Smooth muscle cell (in vitro differentiated cells): ENCODE measurements around the gene OOSP3. TPM values are rescaled to one million over a fixed set of nuclear protein-coding genes. Genes with fewer than 3 reads are reported as not detected.
A peak's percentile ranks its signal among the peaks of the same experiment; 100 is the strongest.
"Not testable (repeated sequence)": the region's sequence is repeated elsewhere in the genome, so short reads cannot be mapped to it uniquely, and the experiment has no call there.

ENCODE experiments used
- DNase-seq: peaks from one replicate; lab custom pipeline; 2025; ENCODE audit not compliant: unreplicated experiment; lab: John Stamatoyannopoulos, UW
- H2AFZ ChIP-seq: fragments of 200-600 bp; sonication (generic); 2 replicates; pipeline ENCODE4 v1.6.0; 2016; ENCODE audit warnings: antibody characterized with exemption, low read depth, mild to moderate bottlenecking
- H3F3A ChIP-seq: fragments of 200-600 bp; sonication (generic); 2 replicates; pipeline ENCODE4 v1.6.0; 2017; ENCODE audit warnings: antibody characterized with exemption, low read depth
- H3K27ac ChIP-seq: fragments of 200-600 bp; sonication (generic); 2 replicates; pipeline ENCODE4 v1.5.1; 2016; ENCODE audit warnings: low read depth, mild to moderate bottlenecking
- H3K27me3 ChIP-seq: fragments of 200-600 bp; sonication (generic); 2 replicates; pipeline ENCODE4 v1.6.1; 2016; ENCODE audit warnings: low read depth, mild to moderate bottlenecking
- H3K36me3 ChIP-seq: fragments of 200-600 bp; sonication (generic); 2 replicates; pipeline ENCODE4 v1.5.1; 2016; ENCODE audit warnings: low read depth
- H3K4me1 ChIP-seq: fragments of 200-600 bp; sonication (generic); 2 replicates; pipeline ENCODE4 v1.5.1; 2016; ENCODE audit warnings: low read depth
- H3K4me2 ChIP-seq: fragments of 200-600 bp; sonication (generic); 2 replicates; pipeline ENCODE4 v1.6.0; 2016; ENCODE audit warnings: mild to moderate bottlenecking
- H3K4me3 ChIP-seq: fragments of 200-600 bp; sonication (generic); 2 replicates; pipeline ENCODE4 v1.5.1; 2016; ENCODE audit warnings: mild to moderate bottlenecking
- H3K79me2 ChIP-seq: fragments of 200-600 bp; sonication (generic); 2 replicates; pipeline ENCODE4 v1.6.0; 2016; ENCODE audit warnings: low read depth, mild to moderate bottlenecking
- H3K9ac ChIP-seq: fragments of 200-600 bp; sonication (generic); 2 replicates; pipeline ENCODE4 v1.6.0; 2016; ENCODE audit warnings: low read depth
- H3K9me3 ChIP-seq: fragments of 200-600 bp; sonication (generic); replicated peaks from 2 replicates; pipeline ENCODE4 v1.5.1; 2016; ENCODE audit warnings: low read depth
- H4K20me1 ChIP-seq: fragments of 200-600 bp; sonication (generic); 2 replicates; pipeline ENCODE4 v1.6.0; 2016; ENCODE audit warnings: low read depth
- CTCF ChIP-seq: fragments of 200-600 bp; sonication (generic); IDR thresholded peaks from 2 replicates; pipeline ENCODE4 v1.5.1; 2017; ENCODE audit warnings: borderline replicate concordance, mild to moderate bottlenecking, antibody characterized with exemption; ENCODE audit not compliant: insufficient read depth, poor library complexity, severe bottlenecking
- WGBS: methylation state at CpG from one replicate; pipeline ENCODE4 v1.1.7; 2016; ENCODE audit warnings: low lambda C conversion rate; 5-methylcytosine and 5-hydroxymethylcytosine counted together
- polyA plus RNA-seq: library from polyadenylated mRNA; unstranded; fragments of >200 nt; fragmentation: Nextera tagmentation; extraction: Ambion mirVana; gene quantifications from 2 replicates; pipeline ENCODE4 v1.2.1, GENCODE V29; 2016
- total RNA-seq: library from RNA; depleted of rRNA; stranded (reverse); fragments of >200 nt; gene quantifications from 2 replicates; pipeline ENCODE4 v1.2.3, GENCODE V29; 2014

The OOSP3 gene
- total and polyA plus RNA-seq, 2 experiments from 2014 or later = not detected

GRCh38 chr11:59899532-59899931 lies 20.9 kb downstream of the OOSP3 start:
- H3K9me3 ChIP-seq = no peaks in the 10 kb centered on the region
- H3F3A ChIP-seq = no peaks in the 10 kb centered on the region
- H4K20me1 ChIP-seq = no peaks in the 10 kb centered on the region
- no peak overlapping the region for H3K9ac ChIP-seq
- TF ChIP-seq CTCF = no peak
- no peaks in the 10 kb centered on the region for H3K79me2 ChIP-seq
- no peak overlapping the region for H3K4me2 ChIP-seq
- H2AFZ ChIP-seq = no peak overlapping the region
- WGBS = 73% methylated on average over 11 of the region's 11 CpGs
- no peak overlapping the region for H3K4me3 ChIP-seq
- DNase-seq = no peak
- H3K4me1 ChIP-seq = no peaks in the 10 kb centered on the region
- H3K36me3 ChIP-seq = no peaks in the 10 kb centered on the region
- H3K27me3 ChIP-seq = no peaks in the 10 kb centered on the region
- no peak overlapping the region for H3K27ac ChIP-seq

DNA sequence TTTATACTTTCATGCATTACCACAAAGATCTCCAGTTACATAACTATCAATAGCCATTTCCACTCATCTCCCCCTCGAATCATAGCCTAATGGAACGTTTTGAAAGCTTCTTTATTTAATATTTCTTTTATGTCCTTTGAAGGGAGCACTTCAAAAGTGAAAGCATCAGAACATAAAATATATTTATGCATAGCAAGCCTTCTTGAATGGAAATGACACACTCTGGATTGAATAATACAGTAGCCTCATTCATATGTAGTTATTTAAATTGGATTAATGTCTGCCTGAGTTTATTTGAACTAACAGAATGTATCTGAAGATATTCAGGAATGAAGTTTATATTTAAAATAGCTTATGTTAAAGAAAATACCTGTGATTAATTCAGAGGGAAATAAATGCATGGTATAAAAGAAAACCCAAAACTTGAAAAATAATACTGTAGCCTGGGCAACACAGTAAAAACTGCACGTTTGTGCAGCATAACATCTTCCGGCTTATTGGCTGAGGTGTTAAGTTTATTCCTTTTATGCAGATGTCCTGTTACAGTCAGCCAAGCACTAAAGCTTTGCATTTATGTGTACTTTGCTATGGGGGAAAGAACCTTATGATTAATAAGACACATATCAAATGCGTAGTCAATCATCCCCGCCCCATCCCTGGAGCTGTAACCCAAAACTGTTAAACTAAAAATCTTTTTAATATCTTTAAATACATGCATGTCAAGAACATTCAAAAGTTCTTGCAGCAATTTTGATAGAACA lies 22.0 kb downstream of the OOSP3 start:
- Histone ChIP-seq H3F3A (no peaks in the 10 kb centered on the region), H3K27ac (no peak overlapping the region), H3K36me3 (no peaks in the 10 kb centered on the region), H3K4me2 (no peak overlapping the region), H3K79me2 (no peaks in the 10 kb centered on the region), H3K9me3 (no peaks in the 10 kb centered on the region), H3K27me3 (no peaks in the 10 kb centered on the region), H3K4me1 (no peaks in the 10 kb centered on the region), H3K4me3 (no peak overlapping the region), H3K9ac (no peak overlapping the region), H4K20me1 (no peaks in the 10 kb centered on the region), H2AFZ (no peak overlapping the region)
- no peak for DNase-seq
- TF ChIP-seq CTCF = no peak
- 86% methylated on average over 6 of the region's 6 CpGs for WGBS

DNA sequence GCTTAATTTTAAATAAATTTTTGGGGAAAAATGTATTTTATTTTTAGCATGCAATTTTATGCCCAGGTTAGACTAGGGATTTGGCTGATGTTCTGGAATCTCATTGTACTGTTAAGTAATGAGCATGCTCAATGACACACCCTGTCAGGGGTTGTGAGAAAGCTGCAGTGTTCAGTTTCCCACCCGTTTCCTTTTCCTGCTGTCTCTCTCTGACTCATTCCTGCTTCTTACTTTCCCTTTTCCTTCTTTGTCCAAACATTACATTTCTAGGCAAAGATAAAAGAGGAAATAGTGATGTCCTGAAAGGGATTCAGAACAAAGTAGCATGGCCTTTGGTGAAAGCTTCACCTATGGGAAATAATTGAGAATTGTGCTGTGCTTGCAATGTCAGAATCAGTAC lies 22.7 kb downstream of the OOSP3 start:
- DNase-seq = no peak
- Histone ChIP-seq H3F3A (no peaks in the 10 kb centered on the region), H3K4me2 (no peak overlapping the region), H2AFZ (peak overlapping the region; percentile 69), H4K20me1 (no peaks in the 10 kb centered on the region), H3K79me2 (no peaks in the 10 kb centered on the region), H3K9me3 (no peaks in the 10 kb centered on the region), H3K4me3 (no peak overlapping the region), H3K4me1 (no peaks in the 10 kb centered on the region), H3K9ac (no peak overlapping the region), H3K36me3 (no peaks in the 10 kb centered on the region), H3K27ac (no peak overlapping the region), H3K27me3 (no peaks in the 10 kb centered on the region)
- TF ChIP-seq CTCF = no peak
- 17% methylated on average over 1 of the region's 1 CpG for WGBS

- not testable (repeated sequence) for H3K79me2 ChIP-seq
Measured at GRCh38 chr11:59903569-59903968, 25.0 kb downstream of the OOSP3 start.

More at GRCh38 chr11:59903569-59903968, 25.0 kb downstream of the OOSP3 start:
- H3K36me3 ChIP-seq, H2AFZ ChIP-seq, H3K9ac ChIP-seq, H3K4me2 ChIP-seq, H3K4me3 ChIP-seq, H3K4me1 ChIP-seq, H3K9me3 ChIP-seq, H3F3A ChIP-seq, H3K27me3 ChIP-seq, DNase-seq, H4K20me1 ChIP-seq, H3K27ac ChIP-seq: not testable (repeated sequence)
- WGBS = 88% methylated on average over 2 of the region's 2 CpGs
